ENCODE data around the gene MED13L. TPM values are rescaled to one million over a fixed set of nuclear protein-coding genes. Genes with fewer than 3 reads are reported as not detected.

Gene MED13L
- total and polyA plus RNA-seq, 2 of the 8 experiments (the other 6 are each of a cell fraction or from before 2014, with no cell fraction given): 15.9 to 51.7 TPM

DNA sequence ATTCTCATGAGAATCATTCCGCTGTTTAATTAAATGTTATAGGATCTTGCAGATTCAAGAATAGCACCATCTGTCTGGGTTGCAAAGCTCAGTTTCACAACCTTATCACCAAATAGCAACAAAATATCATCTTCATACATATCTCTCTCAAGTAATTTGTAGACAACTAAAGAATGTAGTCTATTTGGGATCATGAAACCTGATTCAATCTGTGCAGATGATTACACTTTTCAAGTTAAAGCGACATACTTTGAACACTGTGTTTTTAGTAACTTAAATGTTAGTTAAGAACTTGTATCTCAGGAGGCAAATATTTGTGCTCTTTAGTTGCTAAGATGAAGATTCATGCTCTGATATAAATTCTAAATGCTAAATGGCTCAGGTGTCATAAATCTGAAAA, 14.8 kb downstream of the MED13L start:
- POLR2A ChIA-PET (ENCODE audit: partially characterized antibody): no interaction called here
- no peaks in the 10 kb centered on the region for H3K23me2 ChIP-seq (ENCODE audit: low read depth, low read length)
- H4K20me1 ChIP-seq (replicated peaks in 1 of 2; ENCODE audit: control insufficient read depth in 1 of 2, insufficient read depth in 2 of 2, low read length in 2 of 2): peaks cover 1 to 14% of the 10 kb centered on the region in 2 experiments
- CTCF ChIA-PET (ENCODE audit: partially characterized antibody): interaction anchor here (1.0 kb wide), 1 partner anchor 13 kb away, joined by 7 read pairs; no protein-coding TSS in a partner anchor
- no peak overlapping the region for H3K18ac ChIP-seq (ENCODE audit: extremely low read depth, low read length)
- no peak overlapping the region for H3K9ac ChIP-seq (replicated peaks in 1 of 4; ENCODE audit: extremely low read depth in 1 of 4, low read depth in 3 of 4, low read length in 3 of 4)
- no peak overlapping the region for H2BK12ac ChIP-seq (ENCODE audit: low read depth, low read length)
- no peaks in the 10 kb centered on the region for H3K36me3 ChIP-seq (ENCODE audit: control insufficient read depth in 2 of 4, insufficient read depth in 4 of 4, low read length in 3 of 4)
- no peak overlapping the region for H4K8ac ChIP-seq (ENCODE audit: extremely low read depth, insufficient read depth, low read length)
- no peak overlapping the region for H2AFZ ChIP-seq (ENCODE audit: low read length)
- no peaks in the 10 kb centered on the region for H3K27me3 ChIP-seq (replicated peaks in 1 of 4; ENCODE audit: control insufficient read depth in 3 of 4, extremely low read depth in 1 of 4, insufficient read depth in 3 of 4, low read length in 3 of 4)
- peaks cover 10% of the 10 kb centered on the region for H3K79me1 ChIP-seq (ENCODE audit: low read depth, low read length)
- H3K4ac ChIP-seq (replicated peaks; ENCODE audit: insufficient read length, low read depth, low read length): no peak overlapping the region
- FAIRE-seq (no peak), DNase-seq (ENCODE audit: low read depth in 1 of 2, low spot score in 2 of 2) (no peak)
- no peak overlapping the region for H2BK15ac ChIP-seq (ENCODE audit: low read length)
- H2AK5ac ChIP-seq (ENCODE audit: low read depth, low read length): no peak overlapping the region
- H3K4me3 ChIP-seq (ENCODE audit: extremely low read depth in 1 of 4, insufficient read depth in 2 of 4, low read depth in 3 of 4, low read length in 4 of 4): no peak overlapping the region
- peaks cover 34 to 99% of the 10 kb centered on the region in 2 experiments; a peak in 3 of 4 replicates for H3K79me2 ChIP-seq (ENCODE audit: control insufficient read depth in 1 of 2, insufficient read depth in 2 of 2, low read length in 2 of 2)
- H3K9me3 ChIP-seq (ENCODE audit: insufficient read depth in 2 of 2, low read depth in 1 of 2, low read length in 1 of 2): no peaks in the 10 kb centered on the region
- H3K23ac ChIP-seq (ENCODE audit: insufficient read length): no peak overlapping the region
- H3K56ac ChIP-seq (replicated peaks; ENCODE audit: insufficient read length, low read depth, low read length): no peak overlapping the region
- no peak overlapping the region for H3K27ac ChIP-seq (ENCODE audit: low read depth, low read length)
- H3K14ac ChIP-seq (ENCODE audit: insufficient read length): no peak overlapping the region
- H2BK120ac ChIP-seq (replicated peaks; ENCODE audit: low read depth, low read length): no peak overlapping the region
- H4K5ac ChIP-seq (ENCODE audit: insufficient read length, low read depth, low read length): no peak overlapping the region
- H2BK5ac ChIP-seq (ENCODE audit: low read depth, low read length): no peak overlapping the region
- H3K4me1 ChIP-seq (replicated peaks in 1 of 4; ENCODE audit: control insufficient read depth in 3 of 4, insufficient read depth in 4 of 4, low read length in 3 of 4): peaks cover 0 to 8% (median 6%) of the 10 kb centered on the region in 4 experiments; a peak in 4 of 7 replicates
- H4K91ac ChIP-seq (replicated peaks; ENCODE audit: insufficient read length, low read length): no peak overlapping the region
- no peak overlapping the region for H3K4me2 ChIP-seq (ENCODE audit: insufficient read depth in 1 of 2, low read depth in 2 of 2, low read length in 2 of 2)
- WGBS, 2 experiments (ENCODE audit: extremely low coverage in 1 of 2, insufficient coverage in 1 of 2, insufficient read length in 1 of 2, insufficient replicate concordance in 2 of 2, low coverage in 1 of 2, low lambda C conversion rate in 2 of 2, missing lambda C conversion rate in 1 of 2): 96% methylated on average over 2 of the region's 2 CpGs; no CpG with 5 or more reads in 1 of the 2 experiments
- H2BK20ac ChIP-seq (ENCODE audit: low read length): no peak overlapping the region
- no peak for TF ChIP-seq EZH2 (IDR thresholded peaks at IDR 0.05; ENCODE audit: low read depth, low read length, severe bottlenecking)
